ENCODE data around the gene MACROD1. TPM values are rescaled to one million over a fixed set of nuclear protein-coding genes. Genes with fewer than 3 reads are reported as not detected.

The MACROD1 gene
- total RNA-seq, 1 donor from 2014 or later, result 26.5 TPM

DNA sequence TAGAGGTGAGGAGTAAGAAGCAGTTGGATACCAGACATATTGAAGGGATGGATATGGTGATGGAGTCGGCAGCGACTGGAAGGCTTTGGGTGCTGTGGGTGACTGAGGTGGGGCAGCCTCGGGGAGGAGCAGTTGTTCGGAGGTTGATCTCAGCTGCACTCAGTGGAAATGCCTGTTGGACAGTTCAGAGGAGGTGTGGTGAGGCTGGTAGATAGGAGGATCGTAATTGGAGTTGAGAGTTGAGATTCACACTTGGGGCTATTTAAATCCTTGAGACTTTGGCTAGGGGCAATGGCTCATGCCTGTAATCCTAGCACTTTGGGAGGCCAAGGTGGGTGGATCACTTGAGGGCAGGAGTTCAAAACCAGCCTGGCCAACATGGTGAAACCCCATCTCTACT, 172.8 kb downstream of the MACROD1 start:
- intact Hi-C loops (cut with DNase I), result no loop called here
- no peak for TF ChIP-seq CTCF (IDR thresholded peaks at IDR 0.05)
- no peak overlapping the region for H3K27ac ChIP-seq
- no peaks in the 10 kb centered on the region for H3K9me3 ChIP-seq
- no peak for DNase-seq (ENCODE audit: low spot score in 2 of 2)
- no peaks in the 10 kb centered on the region for H3K27me3 ChIP-seq
- H3K4me1 ChIP-seq, result no peaks in the 10 kb centered on the region
- H3K36me3 ChIP-seq, result peaks cover 36 to 66% of the 10 kb centered on the region in 2 donors
- H3K4me3 ChIP-seq, result no peak overlapping the region

- no peaks in the 10 kb centered on the region for H3K9me3 ChIP-seq
- no peak overlapping the region for H3K27ac ChIP-seq
- TF ChIP-seq CTCF (IDR thresholded peaks at IDR 0.05), result no peak
- no peak overlapping the region for H3K4me3 ChIP-seq
- no peak for DNase-seq (ENCODE audit: low spot score in 2 of 2)
- peaks cover 23 to 51% of the 10 kb centered on the region in 2 donors for H3K36me3 ChIP-seq
- peaks cover 7 to 9% of the 10 kb centered on the region in 2 donors for H3K4me1 ChIP-seq
- intact Hi-C loops (cut with DNase I), result no loop called here
- H3K27me3 ChIP-seq, result no peaks in the 10 kb centered on the region
Observed at GRCh38 chr11:63991558-63991957, 174.4 kb downstream of the MACROD1 start.

- no peak for TF ChIP-seq CTCF (IDR thresholded peaks at IDR 0.05)
- Histone ChIP-seq H3K4me3 (peak overlapping the region; percentile 74 to 89), H3K36me3 (peaks cover 14 to 31% of the 10 kb centered on the region in 2 donors), H3K27me3 (no peaks in the 10 kb centered on the region), H3K27ac (peak overlapping the region; percentile 67 to 82), H3K9me3 (no peaks in the 10 kb centered on the region), H3K4me1 (peaks cover 12 to 14% of the 10 kb centered on the region in 2 donors)
- intact Hi-C loops (cut with DNase I), result loop anchor here (1.0 kb wide), 1 partner anchor 13 kb away; the partner anchor contains the start of gene COX8A
- DNase-seq (ENCODE audit: low spot score in 2 of 2), result no peak
Observed at GRCh38 chr11:63986932-63987513, 178.9 kb downstream of the MACROD1 start.

- Histone ChIP-seq H3K9me3 (no peaks in the 10 kb centered on the region), H3K36me3 (peaks cover 12 to 26% of the 10 kb centered on the region in 2 donors), H3K27me3 (no peaks in the 10 kb centered on the region), H3K27ac (peak within 1 kb of the TSS; percentile 67 to 82), H3K4me3 (peak within 1 kb of the TSS; percentile 74 to 89), H3K4me1 (peaks cover 12 to 14% of the 10 kb centered on the region in 2 donors)
- TF ChIP-seq CTCF (IDR thresholded peaks at IDR 0.05), result no peak
- DNase-seq (ENCODE audit: low spot score in 2 of 2), result peak; percentile 63 to 95
- intact Hi-C loops (cut with DNase I), result loop anchor here (1.0 kb wide), 1 partner anchor 12 kb away; the partner anchor contains the start of gene COX8A
Observed at GRCh38 chr11:63986156-63986931, 179.6 kb downstream of the MACROD1 start, which contains the start of gene OTUB1. Gene OTUB1 (plus strand): TSS chr11:63986438. CDS start chr11:63986457, 19 bp downstream.

GRCh38 chr11:63985812-63986155, 180.1 kb downstream of the MACROD1 start:
- no peak for DNase-seq (ENCODE audit: low spot score in 2 of 2)
- peaks cover 6 to 20% of the 10 kb centered on the region in 2 donors for H3K36me3 ChIP-seq
- H3K4me3 ChIP-seq, result peak overlapping the region; percentile 74 to 89
- TF ChIP-seq CTCF (IDR thresholded peaks at IDR 0.05), result no peak
- peak overlapping the region; percentile 67 to 82 for H3K27ac ChIP-seq
- intact Hi-C loops (cut with DNase I), result loop anchor here (1.0 kb wide), 1 partner anchor 11 kb away; the partner anchor contains the start of gene COX8A
- H3K27me3 ChIP-seq, result no peaks in the 10 kb centered on the region
- no peaks in the 10 kb centered on the region for H3K9me3 ChIP-seq
- H3K4me1 ChIP-seq, result peaks cover 12 to 14% of the 10 kb centered on the region in 2 donors

All from ascending aorta (tissue), 2 donors.